HepG2 (cell line): ENCODE results near the gene NUP62. TPM values are rescaled to one million over a fixed set of nuclear protein-coding genes. Genes with fewer than 3 reads are reported as not detected.

Experiments used
- AHR ChIP-seq: IDR thresholded peaks from 2 replicates; pipeline ENCODE4 v1.6.1; 2018; ENCODE audit warnings: missing genetic modification reagents, missing compliant biosample characterization
- GPN1 ChIP-seq: sonication (generic); formaldehyde crosslinking; IDR thresholded peaks from 2 replicates; pipeline ENCODE4 v1.5.1; 2020; ENCODE audit warnings: missing genetic modification reagents, borderline replicate concordance
- HDAC2 ChIP-seq: sonication (generic); formaldehyde crosslinking; IDR thresholded peaks from 2 replicates; pipeline ENCODE4 v1.4.0; 2020; ENCODE audit warnings: missing genetic modification reagents
- JUN ChIP-seq: sonication (generic); formaldehyde crosslinking; IDR thresholded peaks from 2 replicates; pipeline ENCODE4 v1.4.0; 2020; ENCODE audit warnings: mild to moderate bottlenecking, missing genetic modification reagents
- KDM4B ChIP-seq: sonication (generic); formaldehyde crosslinking; IDR thresholded peaks from 2 replicates; pipeline ENCODE4 v1.4.0; 2020; ENCODE audit warnings: missing genetic modification reagents
- KDM5B ChIP-seq: sonication (generic); formaldehyde crosslinking; IDR thresholded peaks from 2 replicates; pipeline ENCODE4 v1.4.0; 2020; ENCODE audit warnings: missing genetic modification reagents, mild to moderate bottlenecking, borderline replicate concordance
- NR2F1 ChIP-seq, 2 experiments: fragments of 450-650 bp in 1 of 2; formaldehyde crosslinking in 1 of 2; IDR thresholded peaks; 2 replicates each; pipeline versions ENCODE4 v1.5.0 to v1.6.1; 2016 to 2020; ENCODE audit warnings: mild to moderate bottlenecking in 1 of 2, missing compliant biosample characterization in 1 of 2, missing genetic modification reagents in 1 of 2, moderate library complexity in 1 of 2
- SMAD9 ChIP-seq: sonication (generic); formaldehyde crosslinking; IDR thresholded peaks from 2 replicates; pipeline ENCODE4 v1.5.1; 2020; ENCODE audit warnings: mild to moderate bottlenecking, missing genetic modification reagents
- THAP9 ChIP-seq: sonication (generic); formaldehyde crosslinking; IDR thresholded peaks from 2 replicates; pipeline ENCODE4; 2020; ENCODE audit warnings: missing genetic modification reagents, mild to moderate bottlenecking, borderline replicate concordance
- ZBTB10 ChIP-seq: sonication (generic); formaldehyde crosslinking; IDR thresholded peaks from 2 replicates; pipeline ENCODE4 v1.4.0; 2020; ENCODE audit warnings: missing genetic modification reagents, borderline replicate concordance
- ZNF407 ChIP-seq: sonication (generic); formaldehyde crosslinking; IDR thresholded peaks from one replicate; pipeline ENCODE4 v1.5.1; 2020; ENCODE audit warnings: mild to moderate bottlenecking, missing genetic modification reagents; ENCODE audit errors: not compliant biosample characterization
- ZNF703 ChIP-seq: sonication (generic); formaldehyde crosslinking; IDR thresholded peaks from 2 replicates; pipeline ENCODE4 v1.5.1; 2020; ENCODE audit warnings: missing genetic modification reagents, mild to moderate bottlenecking, moderate library complexity, borderline replicate concordance
- ZNF75D ChIP-seq: sonication (generic); formaldehyde crosslinking; IDR thresholded peaks from 2 replicates; pipeline ENCODE4 v1.8.1; 2023; ENCODE audit warnings: missing genetic modification reagents, mild to moderate bottlenecking, borderline replicate concordance
- polyA plus RNA-seq, 8 experiments: library from polyadenylated mRNA; depleted of rRNA in 3 of 8; stranded (reverse) in 7 of 8; unstranded in 1 of 8; fragments of >200 nt; fragmentation: Illumina TruSeq in 4 of 8; extraction: Trizol in 4 of 8; gene quantifications; 2 replicates each; pipeline versions ENCODE4 v1.2.1 to v1.2.3, GENCODE V29; 2011 to 2016; ENCODE audit warnings: low read depth in 4 of 8, missing spikeins in 1 of 8, mixed read lengths in 1 of 8; ENCODE audit not compliant: insufficient read depth in 1 of 8
- total RNA-seq, 5 experiments: library from RNA; depleted of rRNA; stranded (reverse); fragments of >200 nt; fragmentation: Illumina TruSeq; extraction: Trizol; gene quantifications; 2 replicates each; pipeline ENCODE4 v1.2.3, GENCODE V29; 2016; ENCODE audit warnings: low read depth in 1 of 5
- TF ChIP-seq, protein P1 (sequence below): IDR thresholded peaks from 2 replicates; pipeline ENCODE4 v1.6.1; 2018; ENCODE audit warnings: missing genetic modification reagents, mild to moderate bottlenecking, missing compliant biosample characterization

Gene NUP62
- total and polyA plus RNA-seq, 2 of the 13 experiments (the other 11 are each of a cell fraction or from before 2014, with no cell fraction given), result 16.5 to 41.5 TPM

GRCh38 chr19:49929121-49929610 lies at the start of gene NUP62, which contains the start of gene ATF5 (continued):
- TF ChIP-seq AHR (CRISPR knock-in tag) (0 out of 2 replicates have a peak, but pooled peaks have one; percentile 25), ZNF407 (CRISPR knock-in tag) (peak; percentile 79), NR2F1 (CRISPR knock-in tag; IDR thresholded peaks at IDR 0.05) (no peak), ZNF703 (CRISPR knock-in tag) (peak; percentile 92), GPN1 (CRISPR knock-in tag) (no peak), KDM5B (CRISPR knock-in tag) (peak; percentile 97; the same call in 1 of the 2 replicates), KDM4B (no peak; the same call in 1 of the 2 replicates), SMAD9 (CRISPR knock-in tag) (no peak), ZNF75D (CRISPR knock-in tag) (0 out of 2 replicates have a peak, but pooled peaks have one; percentile 90), THAP9 (CRISPR knock-in tag) (peak; percentile 96), ZBTB10 (CRISPR knock-in tag) (no peak), HDAC2 (CRISPR knock-in tag) (no peak), JUN (no peak)
- TF ChIP-seq, protein P1, sequence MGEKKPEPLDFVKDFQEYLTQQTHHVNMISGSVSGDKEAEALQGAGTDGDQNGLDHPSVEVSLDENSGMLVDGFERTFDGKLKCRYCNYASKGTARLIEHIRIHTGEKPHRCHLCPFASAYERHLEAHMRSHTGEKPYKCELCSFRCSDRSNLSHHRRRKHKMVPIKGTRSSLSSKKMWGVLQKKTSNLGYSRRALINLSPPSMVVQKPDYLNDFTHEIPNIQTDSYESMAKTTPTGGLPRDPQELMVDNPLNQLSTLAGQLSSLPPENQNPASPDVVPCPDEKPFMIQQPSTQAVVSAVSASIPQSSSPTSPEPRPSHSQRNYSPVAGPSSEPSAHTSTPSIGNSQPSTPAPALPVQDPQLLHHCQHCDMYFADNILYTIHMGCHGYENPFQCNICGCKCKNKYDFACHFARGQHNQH (CRISPR knock-in tag), result peak; percentile 77; the same call in 1 of the 2 replicates
